ENCODE data around the gene ULK3. TPM values are rescaled to one million over a fixed set of nuclear protein-coding genes. Genes with fewer than 3 reads are reported as not detected.
A peak's percentile ranks its signal among the peaks of the same experiment; 100 is the strongest.

The ULK3 gene
- total RNA-seq, 1 donor from 2014 or later = 18.3 TPM

DNA sequence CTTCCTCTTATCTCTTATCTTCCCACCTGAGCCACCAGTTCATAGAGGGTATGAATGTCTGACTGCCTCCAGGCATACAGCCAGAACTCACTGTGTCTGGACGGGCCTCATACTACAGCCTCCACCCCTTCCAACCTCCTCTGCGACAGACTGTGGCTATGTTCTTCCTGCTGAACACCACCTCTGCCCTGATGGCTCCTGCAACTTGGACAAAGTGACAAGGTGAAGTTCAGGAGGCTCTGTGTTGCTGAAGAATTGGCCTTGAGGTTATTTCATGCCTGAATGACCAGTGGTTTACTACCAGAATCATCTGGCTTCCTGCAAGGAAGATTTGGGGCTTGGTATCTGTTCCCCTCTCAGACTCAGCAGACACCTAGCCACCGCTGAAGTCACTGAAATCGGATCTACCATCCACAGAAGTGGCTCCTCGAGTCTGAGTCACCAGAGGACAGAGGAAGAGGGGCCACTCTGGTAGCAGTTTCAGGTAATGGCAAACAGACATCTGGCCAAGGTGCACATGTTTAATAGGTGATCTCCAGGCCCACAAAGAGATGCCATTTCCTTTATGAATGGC, 14.2 kb upstream of the ULK3 start:
- H3K9ac ChIP-seq (ENCODE audit: low read depth in 1 of 3, low read length in 3 of 3) = peak overlapping the region in 1 of 3 donors; percentile 40
- H3K4me1 ChIP-seq (ENCODE audit: control insufficient read depth in 3 of 3, insufficient read depth in 3 of 3, low read length in 3 of 3) = peaks cover 17 to 38% (median 22%) of the 10 kb centered on the region in 3 donors
- no peaks in the 10 kb centered on the region for H3K27me3 ChIP-seq (ENCODE audit: control insufficient read depth in 3 of 3, insufficient read depth in 3 of 3, low read length in 3 of 3)
- peak overlapping the region; percentile 3 for H3K27ac ChIP-seq (ENCODE audit: low read depth, low read length)
- H3K9me3 ChIP-seq (ENCODE audit: control insufficient read depth in 3 of 3, low read length in 3 of 3) = no peaks in the 10 kb centered on the region
- no peak overlapping the region for H3K4me3 ChIP-seq (ENCODE audit: low read length in 3 of 3)
- H3K36me3 ChIP-seq (ENCODE audit: control insufficient read depth in 3 of 3, insufficient read depth in 3 of 3, low read length in 3 of 3) = peaks cover 17 to 21% (median 19%) of the 10 kb centered on the region in 3 donors

- Histone ChIP-seq H3K9ac (ENCODE audit: low read depth in 1 of 3, low read length in 3 of 3) (no peak overlapping the region), H3K4me1 (ENCODE audit: control insufficient read depth in 3 of 3, insufficient read depth in 3 of 3, low read length in 3 of 3) (peaks cover 17 to 38% (median 22%) of the 10 kb centered on the region in 3 donors), H3K27ac (ENCODE audit: low read depth, low read length) (no peak overlapping the region), H3K27me3 (ENCODE audit: control insufficient read depth in 3 of 3, insufficient read depth in 3 of 3, low read length in 3 of 3) (no peaks in the 10 kb centered on the region), H3K9me3 (ENCODE audit: control insufficient read depth in 3 of 3, low read length in 3 of 3) (no peaks in the 10 kb centered on the region), H3K36me3 (ENCODE audit: control insufficient read depth in 3 of 3, insufficient read depth in 3 of 3, low read length in 3 of 3) (peaks cover 23 to 28% (median 25%) of the 10 kb centered on the region in 3 donors), H3K4me3 (ENCODE audit: low read length in 3 of 3) (no peak overlapping the region)
Measured at GRCh38 chr15:74856537-74856936, 13.6 kb upstream of the ULK3 start.

GRCh38 chr15:74855857-74856256, 12.9 kb upstream of the ULK3 start:
- H3K36me3 ChIP-seq (ENCODE audit: control insufficient read depth in 3 of 3, insufficient read depth in 3 of 3, low read length in 3 of 3) = peaks cover 29 to 34% (median 31%) of the 10 kb centered on the region in 3 donors
- peaks cover 17 to 38% (median 22%) of the 10 kb centered on the region in 3 donors for H3K4me1 ChIP-seq (ENCODE audit: control insufficient read depth in 3 of 3, insufficient read depth in 3 of 3, low read length in 3 of 3)
- no peak overlapping the region for H3K27ac ChIP-seq (ENCODE audit: low read depth, low read length)
- H3K4me3 ChIP-seq (ENCODE audit: low read length in 3 of 3) = no peak overlapping the region
- no peak overlapping the region for H3K9ac ChIP-seq (ENCODE audit: low read depth in 1 of 3, low read length in 3 of 3)
- no peaks in the 10 kb centered on the region for H3K9me3 ChIP-seq (ENCODE audit: control insufficient read depth in 3 of 3, low read length in 3 of 3)
- no peaks in the 10 kb centered on the region for H3K27me3 ChIP-seq (ENCODE audit: control insufficient read depth in 3 of 3, insufficient read depth in 3 of 3, low read length in 3 of 3)

GRCh38 chr15:74854453-74855022, 11.6 kb upstream of the ULK3 start:
- Histone ChIP-seq H3K9me3 (ENCODE audit: control insufficient read depth in 3 of 3, low read length in 3 of 3) (no peaks in the 10 kb centered on the region), H3K27ac (ENCODE audit: low read depth, low read length) (no peak overlapping the region), H3K4me3 (ENCODE audit: low read length in 3 of 3) (no peak overlapping the region), H3K27me3 (ENCODE audit: control insufficient read depth in 3 of 3, insufficient read depth in 3 of 3, low read length in 3 of 3) (no peaks in the 10 kb centered on the region), H3K36me3 (ENCODE audit: control insufficient read depth in 3 of 3, insufficient read depth in 3 of 3, low read length in 3 of 3) (peaks cover 41 to 47% (median 44%) of the 10 kb centered on the region in 3 donors), H3K9ac (ENCODE audit: low read depth in 1 of 3, low read length in 3 of 3) (no peak overlapping the region), H3K4me1 (ENCODE audit: control insufficient read depth in 3 of 3, insufficient read depth in 3 of 3, low read length in 3 of 3) (peaks cover 17 to 36% (median 22%) of the 10 kb centered on the region in 3 donors)

DNA sequence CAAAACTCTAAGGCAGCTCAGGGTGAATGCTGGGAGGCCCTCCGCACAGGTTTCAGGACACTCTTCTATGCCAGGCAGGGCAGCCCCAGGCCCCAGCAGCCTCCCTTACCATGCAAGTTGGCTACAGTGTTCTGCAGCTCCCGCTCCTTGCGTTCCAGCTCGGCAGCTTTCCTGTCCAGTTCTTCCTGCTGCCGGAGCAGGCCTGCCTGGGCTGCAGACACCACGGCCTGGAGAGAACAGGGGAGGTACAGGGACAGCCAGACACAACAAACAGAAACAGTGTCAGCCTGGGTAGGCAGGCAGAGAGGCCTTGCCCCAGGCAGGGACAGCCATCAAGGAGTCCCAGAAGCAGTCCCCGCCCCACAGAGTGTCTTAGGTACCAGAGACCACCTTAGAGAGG, 9.0 kb upstream of the ULK3 start:
- Histone ChIP-seq H3K9me3 (ENCODE audit: control insufficient read depth in 3 of 3, low read length in 3 of 3) (no peaks in the 10 kb centered on the region), H3K27ac (ENCODE audit: low read depth, low read length) (no peak overlapping the region), H3K36me3 (ENCODE audit: control insufficient read depth in 3 of 3, insufficient read depth in 3 of 3, low read length in 3 of 3) (peaks cover 50 to 62% (median 57%) of the 10 kb centered on the region in 3 donors), H3K9ac (ENCODE audit: low read depth in 1 of 3, low read length in 3 of 3) (no peak overlapping the region), H3K27me3 (ENCODE audit: control insufficient read depth in 3 of 3, insufficient read depth in 3 of 3, low read length in 3 of 3) (no peaks in the 10 kb centered on the region), H3K4me3 (ENCODE audit: low read length in 3 of 3) (no peak overlapping the region), H3K4me1 (ENCODE audit: control insufficient read depth in 3 of 3, insufficient read depth in 3 of 3, low read length in 3 of 3) (peaks cover 18 to 32% (median 18%) of the 10 kb centered on the region in 3 donors)

- H3K27me3 ChIP-seq (ENCODE audit: control insufficient read depth in 3 of 3, insufficient read depth in 3 of 3, low read length in 3 of 3) = no peaks in the 10 kb centered on the region
- H3K4me3 ChIP-seq (ENCODE audit: low read length in 3 of 3) = no peak overlapping the region
- H3K9ac ChIP-seq (ENCODE audit: low read depth in 1 of 3, low read length in 3 of 3) = no peak overlapping the region
- H3K27ac ChIP-seq (ENCODE audit: low read depth, low read length) = no peak overlapping the region
- peaks cover 14 to 23% (median 14%) of the 10 kb centered on the region in 3 donors for H3K4me1 ChIP-seq (ENCODE audit: control insufficient read depth in 3 of 3, insufficient read depth in 3 of 3, low read length in 3 of 3)
- H3K9me3 ChIP-seq (ENCODE audit: control insufficient read depth in 3 of 3, low read length in 3 of 3) = no peaks in the 10 kb centered on the region
- H3K36me3 ChIP-seq (ENCODE audit: control insufficient read depth in 3 of 3, insufficient read depth in 3 of 3, low read length in 3 of 3) = peaks cover 51 to 64% (median 61%) of the 10 kb centered on the region in 3 donors
Measured at GRCh38 chr15:74850393-74850792, 7.4 kb upstream of the ULK3 start.

GRCh38 chr15:74847432-74847831, 4.5 kb upstream of the ULK3 start:
- peak overlapping the region in 1 of 3 donors; percentile 6 for H3K4me3 ChIP-seq (ENCODE audit: low read length in 3 of 3)
- peaks cover 24 to 32% (median 26%) of the 10 kb centered on the region in 3 donors for H3K4me1 ChIP-seq (ENCODE audit: control insufficient read depth in 3 of 3, insufficient read depth in 3 of 3, low read length in 3 of 3)
- peak overlapping the region in 2 of 3 donors; percentile 14 to 74 for H3K9ac ChIP-seq (ENCODE audit: low read depth in 1 of 3, low read length in 3 of 3)
- no peaks in the 10 kb centered on the region for H3K9me3 ChIP-seq (ENCODE audit: control insufficient read depth in 3 of 3, low read length in 3 of 3)
- no peaks in the 10 kb centered on the region for H3K27me3 ChIP-seq (ENCODE audit: control insufficient read depth in 3 of 3, insufficient read depth in 3 of 3, low read length in 3 of 3)
- H3K36me3 ChIP-seq (ENCODE audit: control insufficient read depth in 3 of 3, insufficient read depth in 3 of 3, low read length in 3 of 3) = peaks cover 42 to 57% (median 46%) of the 10 kb centered on the region in 3 donors
- H3K27ac ChIP-seq (ENCODE audit: low read depth, low read length) = peak overlapping the region; percentile 23

- Histone ChIP-seq H3K9ac (ENCODE audit: low read depth in 1 of 3, low read length in 3 of 3) (no peak overlapping the region), H3K9me3 (ENCODE audit: control insufficient read depth in 3 of 3, low read length in 3 of 3) (no peaks in the 10 kb centered on the region), H3K4me3 (ENCODE audit: low read length in 3 of 3) (no peak overlapping the region), H3K36me3 (ENCODE audit: control insufficient read depth in 3 of 3, insufficient read depth in 3 of 3, low read length in 3 of 3) (peaks cover 33 to 45% (median 38%) of the 10 kb centered on the region in 3 donors), H3K27ac (ENCODE audit: low read depth, low read length) (no peak overlapping the region), H3K27me3 (ENCODE audit: control insufficient read depth in 3 of 3, insufficient read depth in 3 of 3, low read length in 3 of 3) (no peaks in the 10 kb centered on the region), H3K4me1 (ENCODE audit: control insufficient read depth in 3 of 3, insufficient read depth in 3 of 3, low read length in 3 of 3) (peaks cover 34 to 41% (median 36%) of the 10 kb centered on the region in 3 donors)
Measured at GRCh38 chr15:74845581-74845980, 2.6 kb upstream of the ULK3 start.

DNA sequence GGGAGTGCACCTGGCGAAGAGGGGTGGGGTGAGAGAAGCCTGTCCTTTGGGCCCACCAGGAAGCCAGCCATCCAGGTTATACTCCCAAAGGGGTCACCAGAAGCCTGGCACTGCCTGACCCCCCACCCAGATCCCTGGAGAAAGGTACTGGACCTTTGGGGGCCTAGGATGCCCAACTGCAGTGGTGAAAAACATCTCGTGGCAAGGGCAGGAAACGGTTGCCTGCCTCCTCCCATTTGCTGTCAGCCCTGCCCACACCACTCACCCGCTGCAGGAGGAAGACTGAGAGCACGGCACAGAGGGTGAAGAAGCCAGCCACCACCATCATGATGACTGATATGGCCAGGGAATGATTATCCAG, 2.2 kb upstream of the ULK3 start:
- no peaks in the 10 kb centered on the region for H3K9me3 ChIP-seq (ENCODE audit: control insufficient read depth in 3 of 3, low read length in 3 of 3)
- no peak overlapping the region for H3K9ac ChIP-seq (ENCODE audit: low read depth in 1 of 3, low read length in 3 of 3)
- H3K4me1 ChIP-seq (ENCODE audit: control insufficient read depth in 3 of 3, insufficient read depth in 3 of 3, low read length in 3 of 3) = peaks cover 34 to 41% (median 36%) of the 10 kb centered on the region in 3 donors
- no peaks in the 10 kb centered on the region for H3K27me3 ChIP-seq (ENCODE audit: control insufficient read depth in 3 of 3, insufficient read depth in 3 of 3, low read length in 3 of 3)
- H3K4me3 ChIP-seq (ENCODE audit: low read length in 3 of 3) = no peak overlapping the region
- H3K27ac ChIP-seq (ENCODE audit: low read depth, low read length) = no peak overlapping the region
- H3K36me3 ChIP-seq (ENCODE audit: control insufficient read depth in 3 of 3, insufficient read depth in 3 of 3, low read length in 3 of 3) = peaks cover 32 to 45% (median 38%) of the 10 kb centered on the region in 3 donors

Measured in skeletal muscle tissue (tissue), 4 donors.